HUDEP-2 (cell line): ENCODE measurements around the gene DUSP11.
A peak's percentile ranks its signal among the peaks of the same experiment; 100 is the strongest.
"Not testable (repeated sequence)": the region's sequence is repeated elsewhere in the genome, so short reads cannot be mapped to it uniquely, and the experiment has no call there.

Source experiments
- DNase-seq, 76 experiments: peaks; one replicate each; lab custom pipeline; 2025; ENCODE audit not compliant: unreplicated experiment in 76 of 76; lab: John Stamatoyannopoulos, UW

Gene DUSP11

DNA sequence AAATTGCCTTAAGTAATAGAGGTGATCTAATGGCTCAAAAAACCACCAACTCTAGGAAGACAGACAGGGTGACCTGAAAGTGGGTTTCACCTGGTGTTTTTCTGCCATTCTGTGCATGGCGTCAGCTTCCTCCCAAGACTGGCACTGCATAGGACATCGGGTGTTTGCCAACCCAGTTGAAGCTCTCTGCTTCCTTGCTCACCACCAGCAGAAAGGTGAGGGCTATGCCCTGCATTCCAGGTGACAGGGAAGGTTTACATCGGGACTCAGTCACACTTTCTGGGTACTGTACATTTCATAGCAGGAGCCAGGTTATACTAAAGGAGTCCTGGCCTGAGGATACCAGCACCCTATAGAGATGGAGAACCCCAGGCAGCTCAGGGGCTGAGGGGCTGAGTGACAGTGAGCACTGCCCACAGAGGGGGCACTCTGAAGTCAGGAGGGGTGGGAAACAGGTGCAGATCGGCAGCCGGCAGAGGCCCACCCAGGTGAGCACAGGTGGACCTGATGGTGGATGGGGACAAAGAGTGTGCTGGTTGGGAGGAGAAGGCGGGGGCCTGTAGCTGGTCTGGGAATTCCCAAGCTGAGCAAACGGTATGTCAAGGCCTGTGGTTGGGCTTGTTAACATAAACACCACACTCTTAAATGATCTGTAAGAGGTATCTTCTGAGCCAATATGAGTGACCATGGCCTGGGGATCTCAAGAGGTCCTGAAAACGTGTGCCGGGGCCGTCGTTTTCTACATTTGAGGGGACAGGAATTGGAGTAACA, 60.9 kb downstream of the DUSP11 start:
- no peak for DNase-seq

DNA sequence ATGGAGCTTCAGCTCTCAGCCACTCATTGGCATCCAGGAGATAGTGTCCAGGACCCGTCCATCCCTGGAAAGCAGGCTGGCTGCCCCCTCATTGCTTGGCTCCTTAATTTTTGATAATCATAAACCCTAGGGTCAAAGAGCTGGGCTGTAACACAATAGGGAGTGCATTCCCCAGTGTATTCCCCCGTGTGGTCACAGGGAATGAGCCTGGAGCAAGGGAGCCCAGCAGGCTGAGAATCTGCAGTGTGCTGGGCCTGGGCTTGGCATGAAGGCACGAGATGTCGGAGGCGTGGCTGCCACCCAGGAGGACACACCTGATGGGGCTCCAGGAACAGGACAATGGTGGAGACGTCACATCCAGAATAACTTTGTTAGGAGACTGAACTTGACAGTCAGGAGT, 61.5 kb downstream of the DUSP11 start:
- no peak for DNase-seq

DNA sequence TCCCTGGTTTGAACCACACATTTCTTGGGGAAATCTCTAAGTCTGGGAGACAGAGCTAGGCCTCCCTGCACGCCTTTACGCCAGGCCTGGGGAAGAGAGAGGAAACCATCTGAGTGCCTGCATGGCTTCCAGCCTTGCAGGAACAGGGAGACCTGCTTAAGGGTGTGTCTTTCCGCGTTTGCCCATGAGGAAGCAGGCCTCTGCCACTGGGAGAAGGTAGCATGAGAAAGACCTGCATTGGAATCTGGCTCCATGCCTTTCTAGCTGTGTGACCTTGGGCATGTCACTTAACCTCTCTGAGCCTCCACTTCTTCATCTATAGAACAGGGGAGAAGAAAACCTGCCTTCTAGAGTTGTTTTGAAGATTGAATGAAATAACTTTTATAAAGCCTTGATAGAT, 62.2 kb downstream of the DUSP11 start:
- not testable (repeated sequence) for DNase-seq

DNA sequence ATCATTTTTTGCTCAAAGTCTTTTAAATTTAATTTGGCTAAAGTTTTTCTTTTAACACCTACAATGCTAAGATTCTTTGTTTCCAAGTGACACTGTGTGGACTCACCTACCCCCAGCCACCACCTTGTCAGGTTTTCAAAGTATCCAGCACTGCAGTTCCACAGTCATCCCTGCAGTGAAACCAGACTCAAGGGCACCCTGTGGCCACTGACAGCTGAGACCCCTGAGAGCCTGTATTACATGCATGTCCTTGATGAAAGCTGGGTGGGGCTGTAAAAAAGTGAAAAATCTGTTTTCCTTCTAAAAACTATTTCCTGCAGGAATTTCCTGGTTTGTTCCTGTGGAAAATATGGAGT, 62.7 kb downstream of the DUSP11 start:
- DNase-seq, result no peak

GRCh38 chr2:73716543-73717250, 63.2 kb downstream of the DUSP11 start:
- DNase-seq, result peak in 2 of 76 experiments; percentile 1 to 5

DNA sequence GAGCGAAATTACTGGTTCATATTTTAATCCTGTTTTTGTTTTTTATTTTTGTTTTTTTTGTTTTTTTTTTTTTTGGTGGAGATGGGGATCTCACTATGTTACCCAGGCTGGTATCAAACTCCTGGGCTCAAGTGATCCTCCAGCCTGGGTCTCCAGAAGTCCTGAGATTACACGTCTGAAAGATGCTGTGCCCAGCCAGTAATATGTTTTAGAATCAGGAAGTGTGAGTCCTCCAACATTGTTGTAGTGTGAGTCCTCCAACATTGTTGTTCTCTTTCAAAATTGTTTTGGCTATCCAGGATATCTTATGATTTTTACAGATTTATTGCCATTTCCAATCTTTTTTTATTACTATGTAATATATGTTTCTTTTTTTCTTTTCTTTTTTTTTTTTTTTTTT, 65.8 kb downstream of the DUSP11 start:
- DNase-seq, result no peak
